SU-DHL-6 (cell line): ENCODE measurements around the gene C6orf58.

Source experiments
- H2AFZ ChIP-seq: fragments of 200-600 bp; sonication (generic); 2 replicates; pipeline ENCODE4 v1.6.1; 2014; ENCODE audit warnings: low read depth, mild to moderate bottlenecking, moderate library complexity, mixed read lengths, antibody characterized with exemption, low read length; ENCODE audit not compliant: severe bottlenecking
- H3F3A ChIP-seq: fragments of 200-600 bp; shearing (Covaris generic); 2 replicates; pipeline ENCODE4 v1.6.0; 2016; ENCODE audit warnings: antibody characterized with exemption, mild to moderate bottlenecking; ENCODE audit not compliant: insufficient read depth
- H3K27ac ChIP-seq: fragments of 200-600 bp; sonication (generic); 2 replicates; pipeline ENCODE4 v1.5.1; 2016; ENCODE audit warnings: low read depth, mild to moderate bottlenecking, low read length, moderate library complexity, mixed read lengths
- H3K27me3 ChIP-seq: fragments of 200-600 bp; sonication (generic), shearing (Covaris generic); 2 replicates; pipeline ENCODE4 v1.6.0; 2014; ENCODE audit warnings: mild to moderate bottlenecking, low read length
- H3K36me3 ChIP-seq: fragments of 200-600 bp; sonication (generic); 2 replicates; pipeline ENCODE4 v1.6.1; 2014; ENCODE audit warnings: mild to moderate bottlenecking, low read length, mixed read lengths
- H3K4me2 ChIP-seq: fragments of 300-600, 200-600 bp; shearing (Covaris generic), sonication (generic); 2 replicates; pipeline ENCODE4 v1.6.0; 2014; ENCODE audit warnings: low read length, low read depth, mild to moderate bottlenecking; ENCODE audit not compliant: poor library complexity, severe bottlenecking
- H3K4me3 ChIP-seq: fragments of 200-600 bp; sonication (generic); 2 replicates; pipeline ENCODE4 v1.5.1; 2014; ENCODE audit warnings: antibody characterized with exemption, low read length, mild to moderate bottlenecking, mixed read lengths; ENCODE audit not compliant: insufficient read depth, poor library complexity, severe bottlenecking
- H3K79me2 ChIP-seq: fragments of 200-600 bp; sonication (generic); 2 replicates; pipeline ENCODE4 v1.6.1; 2014; ENCODE audit warnings: mild to moderate bottlenecking, low read length, moderate library complexity; ENCODE audit not compliant: insufficient read depth
- H3K9ac ChIP-seq: fragments of 200-600 bp; sonication (generic); 2 replicates; pipeline ENCODE4 v1.7.0; 2014; ENCODE audit warnings: mild to moderate bottlenecking, low read length
- H3K9me2 ChIP-seq: fragments of 200-600 bp; sonication (generic); replicated peaks from 2 replicates; pipeline ENCODE4 v1.6.1; 2014; ENCODE audit warnings: low read length; ENCODE audit not compliant: insufficient read depth
- H3K9me3 ChIP-seq: fragments of 200-600 bp; sonication (generic); 2 replicates; pipeline ENCODE4 v1.6.1; 2014; ENCODE audit warnings: low read length, mixed read lengths; ENCODE audit not compliant: insufficient read depth
- H4K20me1 ChIP-seq: fragments of 200-600 bp; sonication (generic); 2 replicates; pipeline ENCODE4 v1.6.1; 2014; ENCODE audit warnings: low read depth, mild to moderate bottlenecking, antibody characterized with exemption, low read length, moderate library complexity, mixed read lengths
- EZH2phosphoT487 ChIP-seq: fragments of 200-600 bp; sonication (generic), shearing (Covaris generic); conservative IDR thresholded peaks from 2 replicates; pipeline ENCODE4 v1.6.1; 2018; ENCODE audit warnings: mild to moderate bottlenecking, antibody characterized with exemption, low read length, moderate library complexity, mixed read lengths
- TF ChIP-seq, protein P1 (sequence below): fragments of 200-600 bp; sonication (generic); IDR thresholded peaks from one replicate; pipeline ENCODE4 v1.5.1; 2017; ENCODE audit warnings: antibody characterized with exemption, mild to moderate bottlenecking, low read length, moderate library complexity; ENCODE audit not compliant: insufficient read depth, poor library complexity, severe bottlenecking

The C6orf58 gene

DNA sequence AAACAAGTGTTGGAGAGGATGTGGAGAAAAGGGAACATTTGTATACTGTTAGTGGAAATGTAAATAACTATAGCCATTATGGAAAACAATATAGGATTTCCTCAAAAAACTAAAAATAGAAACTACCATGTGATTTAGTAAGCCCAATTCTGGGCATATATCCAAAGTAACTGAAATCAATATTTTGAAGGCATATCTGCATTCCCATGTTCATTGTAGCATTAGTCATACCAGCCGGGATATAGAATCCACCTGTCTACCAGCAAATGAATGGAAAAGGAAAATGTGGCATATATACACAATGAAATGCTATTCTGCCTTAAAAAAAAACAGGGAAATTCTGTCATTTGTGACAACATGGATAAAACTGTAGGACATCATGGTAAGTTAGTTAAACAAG, 15.3 kb upstream of the C6orf58 start:
- Histone ChIP-seq H3K9me3 (no peaks in the 10 kb centered on the region), H3K9me2 (no peaks in the 10 kb centered on the region), H3K36me3 (no peaks in the 10 kb centered on the region), H4K20me1 (no peaks in the 10 kb centered on the region), H3K27me3 (no peaks in the 10 kb centered on the region), H3K4me2 (no peak overlapping the region), H3K4me3 (no peak overlapping the region), H3F3A (no peaks in the 10 kb centered on the region), H3K27ac (no peak overlapping the region), H3K9ac (no peak overlapping the region), H3K79me2 (no peaks in the 10 kb centered on the region), H2AFZ (no peak overlapping the region)
- TF ChIP-seq, protein P1, sequence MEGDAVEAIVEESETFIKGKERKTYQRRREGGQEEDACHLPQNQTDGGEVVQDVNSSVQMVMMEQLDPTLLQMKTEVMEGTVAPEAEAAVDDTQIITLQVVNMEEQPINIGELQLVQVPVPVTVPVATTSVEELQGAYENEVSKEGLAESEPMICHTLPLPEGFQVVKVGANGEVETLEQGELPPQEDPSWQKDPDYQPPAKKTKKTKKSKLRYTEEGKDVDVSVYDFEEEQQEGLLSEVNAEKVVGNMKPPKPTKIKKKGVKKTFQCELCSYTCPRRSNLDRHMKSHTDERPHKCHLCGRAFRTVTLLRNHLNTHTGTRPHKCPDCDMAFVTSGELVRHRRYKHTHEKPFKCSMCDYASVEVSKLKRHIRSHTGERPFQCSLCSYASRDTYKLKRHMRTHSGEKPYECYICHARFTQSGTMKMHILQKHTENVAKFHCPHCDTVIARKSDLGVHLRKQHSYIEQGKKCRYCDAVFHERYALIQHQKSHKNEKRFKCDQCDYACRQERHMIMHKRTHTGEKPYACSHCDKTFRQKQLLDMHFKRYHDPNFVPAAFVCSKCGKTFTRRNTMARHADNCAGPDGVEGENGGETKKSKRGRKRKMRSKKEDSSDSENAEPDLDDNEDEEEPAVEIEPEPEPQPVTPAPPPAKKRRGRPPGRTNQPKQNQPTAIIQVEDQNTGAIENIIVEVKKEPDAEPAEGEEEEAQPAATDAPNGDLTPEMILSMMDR: no peak
- TF ChIP-seq EZH2phosphoT487: no peak

DNA sequence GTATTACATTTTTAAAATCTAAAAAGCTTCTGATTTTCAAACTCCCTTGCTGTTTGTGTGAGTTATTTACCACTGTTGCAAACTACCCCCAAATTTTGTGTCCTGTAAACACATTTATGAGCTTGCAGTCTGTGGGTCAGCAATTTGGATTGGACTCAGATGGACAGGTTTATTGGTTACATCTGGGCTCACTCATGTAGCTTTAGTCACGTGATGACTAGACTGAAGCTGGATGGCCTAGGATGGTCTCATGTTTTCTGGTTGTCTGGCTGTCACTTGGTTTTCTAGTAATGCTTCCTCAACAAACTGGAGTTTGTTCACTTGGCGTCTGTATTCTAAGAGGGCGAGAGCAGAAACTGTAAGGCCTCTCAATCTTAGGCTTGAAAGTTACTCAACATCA, 12.2 kb upstream of the C6orf58 start:
- no peaks in the 10 kb centered on the region for H3K27me3 ChIP-seq
- H4K20me1 ChIP-seq: no peaks in the 10 kb centered on the region
- H3K27ac ChIP-seq: no peak overlapping the region
- no peaks in the 10 kb centered on the region for H3K36me3 ChIP-seq
- H3K9me3 ChIP-seq: no peaks in the 10 kb centered on the region
- H3K4me2 ChIP-seq: no peak overlapping the region
- H3F3A ChIP-seq: no peaks in the 10 kb centered on the region
- no peak overlapping the region for H3K4me3 ChIP-seq
- no peak overlapping the region for H3K9ac ChIP-seq
- H3K9me2 ChIP-seq: no peaks in the 10 kb centered on the region
- no peak overlapping the region for H2AFZ ChIP-seq
- TF ChIP-seq, protein P1: no peak
- TF ChIP-seq EZH2phosphoT487: no peak
- no peaks in the 10 kb centered on the region for H3K79me2 ChIP-seq

DNA sequence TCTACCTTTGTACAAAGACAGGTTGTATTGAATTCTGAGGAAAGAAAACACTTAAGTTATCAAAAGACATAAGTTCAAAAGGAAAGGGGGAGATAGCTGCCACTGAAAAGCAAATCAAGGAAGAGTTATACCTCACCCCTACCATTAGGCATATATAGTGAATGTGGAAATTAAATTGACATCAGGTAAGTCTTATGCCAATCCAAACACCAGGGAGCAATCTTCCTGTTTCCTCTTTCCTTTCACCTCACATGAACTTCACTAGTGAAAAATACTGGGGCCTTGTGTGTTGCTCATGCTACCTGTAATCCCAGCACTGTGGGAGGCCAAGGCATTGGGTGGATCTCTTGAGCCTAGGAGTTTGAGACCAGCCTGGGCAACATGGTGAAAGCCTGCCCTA, 10.9 kb upstream of the C6orf58 start:
- no peak overlapping the region for H2AFZ ChIP-seq
- no peak overlapping the region for H3K4me3 ChIP-seq
- no peaks in the 10 kb centered on the region for H3K9me2 ChIP-seq
- H3K27ac ChIP-seq: no peak overlapping the region
- no peaks in the 10 kb centered on the region for H3K27me3 ChIP-seq
- no peak overlapping the region for H3K4me2 ChIP-seq
- no peaks in the 10 kb centered on the region for H4K20me1 ChIP-seq
- no peaks in the 10 kb centered on the region for H3K36me3 ChIP-seq
- no peaks in the 10 kb centered on the region for H3F3A ChIP-seq
- TF ChIP-seq, protein P1: no peak
- no peak for TF ChIP-seq EZH2phosphoT487
- H3K9ac ChIP-seq: no peak overlapping the region
- no peaks in the 10 kb centered on the region for H3K9me3 ChIP-seq
- H3K79me2 ChIP-seq: no peaks in the 10 kb centered on the region
